GM10847 (cell line): Measurements from ENCODE around the gene CHRNA4.

Experiments
- POLR2A ChIP-seq: IDR thresholded peaks from 2 replicates; pipeline ENCODE4 v1.6.1; 2011; ENCODE audit not compliant: insufficient read length; ENCODE audit errors: extremely low read depth

Gene CHRNA4

GRCh38 chr20:63400486-63401210 lies 39.5 kb upstream of the CHRNA4 start:
- no peak for TF ChIP-seq POLR2A

- no peak for TF ChIP-seq POLR2A
These were observed 38.6 kb upstream of the CHRNA4 start for GRCh38 chr20:63399596-63400375.

- no peak for TF ChIP-seq POLR2A
These were observed 37.8 kb upstream of the CHRNA4 start for GRCh38 chr20:63398744-63399514.

- no peak for TF ChIP-seq POLR2A
These were observed 36.8 kb upstream of the CHRNA4 start for GRCh38 chr20:63397946-63398450.

- no peak for TF ChIP-seq POLR2A
These were observed 36.1 kb upstream of the CHRNA4 start for GRCh38 chr20:63397155-63397843.

- no peak for TF ChIP-seq POLR2A
These were observed 35.2 kb upstream of the CHRNA4 start for GRCh38 chr20:63396300-63396699.

- no peak for TF ChIP-seq POLR2A
These were observed 34.6 kb upstream of the CHRNA4 start for GRCh38 chr20:63395723-63396122.

- TF ChIP-seq POLR2A = no peak
These were observed 33.8 kb upstream of the CHRNA4 start for GRCh38 chr20:63394920-63395455.

GRCh38 chr20:63394069-63394919 lies 33.1 kb upstream of the CHRNA4 start:
- TF ChIP-seq POLR2A = no peak

GRCh38 chr20:63393566-63393965 lies 32.4 kb upstream of the CHRNA4 start:
- TF ChIP-seq POLR2A = no peak

- TF ChIP-seq POLR2A = no peak
These were observed 31.6 kb upstream of the CHRNA4 start for GRCh38 chr20:63392465-63393365.

GRCh38 chr20:63387917-63388316 lies 26.8 kb upstream of the CHRNA4 start:
- TF ChIP-seq POLR2A = no peak

GRCh38 chr20:63387393-63387792 lies 26.2 kb upstream of the CHRNA4 start:
- no peak for TF ChIP-seq POLR2A

GRCh38 chr20:63386491-63386890 lies 25.3 kb upstream of the CHRNA4 start:
- TF ChIP-seq POLR2A = no peak
